GM12878 (cell line): ENCODE results near the gene SUCO. TPM values are rescaled to one million over a fixed set of nuclear protein-coding genes. Genes with fewer than 3 reads are reported as not detected.

ENCODE experiments used
- ATAC-seq: fragments of 200-7000 bp; cut with Tn5 transposase; 3 replicates; pipeline ENCODE4 v1.9.1; 2020; ENCODE audit warnings: mild to moderate bottlenecking, moderate library complexity
- BruUV-seq: library from RNA; stranded (reverse); fragments of 400-500 nt; replicated peaks from 2 replicates; lab custom pipeline; 2021; lab: Mats Ljungman, UMichigan
- CTCF ChIA-PET: fragments of 300-600 bp; sonication (Branson Sonifier 250); formaldehyde crosslinking; extraction: SDS; loops from one replicate; lab custom pipeline; 2021; ENCODE audit warnings: inconsistent platforms; lab: Yijun Ruan, JAX
- POLR2A ChIA-PET: fragments of 350-600 bp; formaldehyde crosslinking; extraction: SDS; loops from one replicate; lab custom pipeline; 2021; ENCODE audit warnings: inconsistent platforms; lab: Charles Lee
- RAD21 ChIA-PET: fragments of 300-600 bp; sonication (Branson Sonifier 250); formaldehyde crosslinking; loops from one replicate; lab custom pipeline; 2023; ENCODE audit warnings: antibody characterized with exemption; ENCODE audit not compliant: unreplicated experiment; lab: Charles Lee
- SMC1A ChIA-PET: fragments of 300-600 bp; sonication (Branson Sonifier 250); formaldehyde crosslinking; loops from one replicate; lab custom pipeline; 2023; ENCODE audit not compliant: unreplicated experiment, uncharacterized antibody; lab: Charles Lee
- DNase-seq: peaks from one replicate; pipeline ENCODE4 v3.0.0-alpha.2; 2011; ENCODE audit warnings: low read depth, low spot score
- FAIRE-seq: peaks from 3 replicates; lab custom pipeline; 2011; peaks lifted over from hg19 to GRCh38; lab: Jason Lieb, UNC
- H2AFZ ChIP-seq: 2 replicates; pipeline ENCODE4 v1.6.0; 2011; ENCODE audit warnings: low read depth, low read length, control low read depth; ENCODE audit not compliant: control insufficient read depth
- H3K27ac ChIP-seq: 2 replicates; pipeline ENCODE4 v1.5.1; 2011; ENCODE audit warnings: control low read depth; ENCODE audit not compliant: control insufficient read depth, insufficient read depth
- H3K27me3 ChIP-seq, 2 experiments: replicated peaks in 1 of 2; 2 replicates each; pipeline versions ENCODE4 v1.6.0 to v1.6.1; 2011; ENCODE audit warnings: low read length in 1 of 2; ENCODE audit not compliant: control insufficient read depth in 2 of 2, insufficient read depth in 2 of 2
- H3K36me3 ChIP-seq, 2 experiments: 2 replicates each; pipeline ENCODE4 v1.5.1; 2011; ENCODE audit warnings: low read length in 1 of 2; ENCODE audit not compliant: control insufficient read depth in 2 of 2, insufficient read depth in 2 of 2
- H3K4me1 ChIP-seq: 2 replicates; pipeline ENCODE4 v1.6.1; 2011; ENCODE audit warnings: mild to moderate bottlenecking, low read length, moderate library complexity, mixed read lengths; ENCODE audit not compliant: control insufficient read depth, insufficient read depth
- H3K4me2 ChIP-seq: 2 replicates; pipeline ENCODE4 v1.6.0; 2011; ENCODE audit warnings: control low read depth; ENCODE audit not compliant: control insufficient read depth, insufficient read depth
- H3K4me3 ChIP-seq: fragments of 200-600 bp; sonication (generic); 2 replicates; pipeline ENCODE4 v1.5.1; 2016
- H3K79me2 ChIP-seq: 2 replicates; pipeline ENCODE4 v1.6.0; 2011; ENCODE audit warnings: low read length; ENCODE audit not compliant: control insufficient read depth, insufficient read depth
- H3K9ac ChIP-seq: 2 replicates; pipeline ENCODE4 v1.8.0; 2011; ENCODE audit warnings: low read length, control low read depth, mixed read lengths; ENCODE audit not compliant: control insufficient read depth, insufficient read depth
- H3K9me3 ChIP-seq: replicated peaks from 3 replicates; pipeline ENCODE4 v1.5.1; 2011; ENCODE audit warnings: mild to moderate bottlenecking, low read length; ENCODE audit not compliant: control insufficient read depth, insufficient read depth
- H4K20me1 ChIP-seq: 2 replicates; pipeline ENCODE4 v1.6.0; 2011; ENCODE audit not compliant: control insufficient read depth, insufficient read depth
- FOS ChIP-seq: IDR thresholded peaks from 3 replicates; pipeline ENCODE4 v1.6.1; 2011; ENCODE audit warnings: borderline replicate concordance; ENCODE audit not compliant: insufficient read length; ENCODE audit errors: extremely low read depth
- HDAC6 ChIP-seq: fragments of 200-600 bp; sonication (generic); IDR thresholded peaks from one replicate; pipeline ENCODE4 v1.8.0; 2017; ENCODE audit warnings: antibody characterized with exemption; ENCODE audit not compliant: unreplicated experiment
- IKZF1 ChIP-seq: fragments of 450-650 bp; conservative IDR thresholded peaks from 2 replicates; pipeline ENCODE4 v1.6.1; 2017; ENCODE audit warnings: antibody characterized with exemption, mild to moderate bottlenecking
- MEF2B ChIP-seq: fragments of 450-650 bp; IDR thresholded peaks from 2 replicates; pipeline ENCODE4 v1.6.1; 2018; ENCODE audit warnings: mild to moderate bottlenecking, moderate library complexity; ENCODE audit not compliant: partially characterized antibody, poor library complexity, severe bottlenecking
- RAD51 ChIP-seq: fragments of 450-650 bp; IDR thresholded peaks from 2 replicates; pipeline ENCODE4 v1.6.1; 2016; ENCODE audit warnings: moderate library complexity, mild to moderate bottlenecking, inconsistent platforms
- RFX5 ChIP-seq: IDR thresholded peaks from 2 replicates; pipeline ENCODE4 v1.6.1; 2011; ENCODE audit warnings: low read depth, low read length, improper control_type of control experiment
- SIX5 ChIP-seq: IDR thresholded peaks from 2 replicates; pipeline ENCODE4 v1.6.1; 2011; ENCODE audit warnings: mild to moderate bottlenecking, low read depth, low read length, moderate library complexity; ENCODE audit not compliant: severe bottlenecking
- TARDBP ChIP-seq: IDR thresholded peaks from 2 replicates; pipeline ENCODE4 v1.6.1; 2016; ENCODE audit warnings: borderline replicate concordance
- WGBS: methylation state at CpG from one replicate; pipeline ENCODE4 v1.1.6; 2016; ENCODE audit warnings: low lambda C conversion rate; ENCODE audit not compliant: insufficient replicate concordance, insufficient coverage; ENCODE audit errors: missing lambda C conversion rate; 5-methylcytosine and 5-hydroxymethylcytosine counted together
- in situ Hi-C: fragments of 300-500 bp; cut with MboI; formaldehyde crosslinking; loops from 9 replicates; pipeline ENCODE4 v1.14.3; 2018; ENCODE audit warnings: mixed read lengths
- intact Hi-C: fragments of 100-400 bp; cut with micrococcal nuclease; formaldehyde crosslinking; loops from one replicate; pipeline ENCODE4 v1.14.2; 2022; ENCODE audit not compliant: unreplicated experiment
- polyA plus RNA-seq, 11 experiments: library from polyadenylated mRNA; depleted of rRNA in 4 of 11; unstranded in 6 of 11; stranded (reverse) in 5 of 11; fragments of >200 nt; fragmentation: Nextera tagmentation in 4 of 11; fragmentation: Illumina TruSeq in 1 of 11; extraction: Ambion mirVana in 4 of 11; extraction: Trizol in 1 of 11; gene quantifications; 1 replicate in 1 of 11; 2 replicates in 10 of 11; pipeline versions ENCODE4 v1.2.1 to v1.2.3, GENCODE V29; 2011 to 2016; ENCODE audit warnings: inconsistent platforms in 2 of 11, missing spikeins in 2 of 11, low read depth in 1 of 11
- total RNA-seq, 4 experiments: library from RNA; depleted of rRNA in 3 of 4; stranded (reverse); fragments of >200 nt in 3 of 4; fragmentation: Illumina TruSeq in 1 of 4; extraction: Trizol in 1 of 4; gene quantifications; 2 replicates each; pipeline versions ENCODE4 v1.2.1 to v1.2.3, GENCODE V29; 2013 to 2021
- TF ChIP-seq, protein P1 (sequence below): IDR thresholded peaks from 2 replicates; pipeline ENCODE4 v1.6.1; 2011; ENCODE audit warnings: borderline replicate concordance, low read depth, mild to moderate bottlenecking, moderate library complexity, low read length; ENCODE audit not compliant: insufficient read depth, poor library complexity, severe bottlenecking
- TF ChIP-seq, protein P2 (sequence below): fragments of 450-650 bp; IDR thresholded peaks from 2 replicates; pipeline ENCODE4 v1.6.1; 2016; ENCODE audit warnings: mild to moderate bottlenecking
- TF ChIP-seq, protein P3 (sequence below): fragments of 450-650 bp; formaldehyde crosslinking; IDR thresholded peaks from 2 replicates; pipeline ENCODE4 v1.4.0; 2022; ENCODE audit warnings: mild to moderate bottlenecking, moderate library complexity

SUCO gene
- total and polyA plus RNA-seq, 10 of the 15 experiments (the other 5 are each of a cell fraction or from before 2014, with no cell fraction given) = 1.7 to 15.3 (median 8.4) TPM

DNA sequence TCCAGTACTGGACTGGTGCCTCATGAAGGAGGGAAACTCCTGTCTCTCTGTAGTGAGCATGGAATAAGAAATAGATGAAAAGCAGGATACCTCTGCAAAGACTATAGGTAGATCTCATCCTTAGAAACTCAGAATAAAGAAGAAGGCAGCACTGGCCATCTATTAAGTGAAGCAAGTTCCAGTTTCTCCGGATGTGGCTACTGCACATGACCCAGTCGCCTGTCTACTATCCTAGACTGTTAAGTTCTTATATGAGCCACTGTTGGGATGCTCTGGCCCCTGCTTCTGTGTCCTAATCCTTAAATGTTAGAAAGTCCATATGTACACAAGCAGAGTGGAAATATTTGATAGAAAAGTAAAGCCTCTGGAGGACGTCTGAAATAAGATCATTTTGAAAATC lies 128.2 kb downstream of the SUCO start:
- POLR2A ChIA-PET = no interaction called here
- Histone ChIP-seq H2AFZ (no peak overlapping the region), H3K79me2 (no peaks in the 10 kb centered on the region), H3K9ac (no peak overlapping the region), H3K27me3 (0 out of 4 replicates have a peak, but pooled peaks cover 0 to 2% of the 10 kb centered on the region in 2 experiments), H3K4me2 (no peak overlapping the region), H3K9me3 (no peaks in the 10 kb centered on the region), H4K20me1 (no peaks in the 10 kb centered on the region), H3K4me3 (no peak overlapping the region), H3K4me1 (peaks cover 2% of the 10 kb centered on the region; the same call in 1 of the 2 replicates), H3K27ac (no peak overlapping the region), H3K36me3 (no peaks in the 10 kb centered on the region)
- no peak for ATAC-seq
- WGBS = 52% methylated on average over 3 of the region's 3 CpGs
- intact Hi-C loops = no loop called here
- SMC1A ChIA-PET = no interaction called here
- FAIRE-seq = no peak
- no TSS peak for BruUV-seq
- DNase-seq = no peak
- RAD21 ChIA-PET = no interaction called here
- in situ Hi-C loops = no loop called here
- TF ChIP-seq FOS = no peak
- no peak for TF ChIP-seq RAD51
- TF ChIP-seq RFX5 = no peak
- TF ChIP-seq SIX5 = no peak
- TF ChIP-seq, protein P1, sequence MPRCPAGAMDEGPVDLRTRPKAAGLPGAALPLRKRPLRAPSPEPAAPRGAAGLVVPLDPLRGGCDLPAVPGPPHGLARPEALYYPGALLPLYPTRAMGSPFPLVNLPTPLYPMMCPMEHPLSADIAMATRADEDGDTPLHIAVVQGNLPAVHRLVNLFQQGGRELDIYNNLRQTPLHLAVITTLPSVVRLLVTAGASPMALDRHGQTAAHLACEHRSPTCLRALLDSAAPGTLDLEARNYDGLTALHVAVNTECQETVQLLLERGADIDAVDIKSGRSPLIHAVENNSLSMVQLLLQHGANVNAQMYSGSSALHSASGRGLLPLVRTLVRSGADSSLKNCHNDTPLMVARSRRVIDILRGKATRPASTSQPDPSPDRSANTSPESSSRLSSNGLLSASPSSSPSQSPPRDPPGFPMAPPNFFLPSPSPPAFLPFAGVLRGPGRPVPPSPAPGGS = no peak
- TF ChIP-seq HDAC6 = no peak
- no peak for TF ChIP-seq TARDBP
- TF ChIP-seq IKZF1 = no peak
- TF ChIP-seq, protein P2, sequence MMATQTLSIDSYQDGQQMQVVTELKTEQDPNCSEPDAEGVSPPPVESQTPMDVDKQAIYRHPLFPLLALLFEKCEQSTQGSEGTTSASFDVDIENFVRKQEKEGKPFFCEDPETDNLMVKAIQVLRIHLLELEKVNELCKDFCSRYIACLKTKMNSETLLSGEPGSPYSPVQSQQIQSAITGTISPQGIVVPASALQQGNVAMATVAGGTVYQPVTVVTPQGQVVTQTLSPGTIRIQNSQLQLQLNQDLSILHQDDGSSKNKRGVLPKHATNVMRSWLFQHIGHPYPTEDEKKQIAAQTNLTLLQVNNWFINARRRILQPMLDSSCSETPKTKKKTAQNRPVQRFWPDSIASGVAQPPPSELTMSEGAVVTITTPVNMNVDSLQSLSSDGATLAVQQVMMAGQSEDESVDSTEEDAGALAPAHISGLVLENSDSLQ = no peak
- no peak for TF ChIP-seq MEF2B
- TF ChIP-seq, protein P3, sequence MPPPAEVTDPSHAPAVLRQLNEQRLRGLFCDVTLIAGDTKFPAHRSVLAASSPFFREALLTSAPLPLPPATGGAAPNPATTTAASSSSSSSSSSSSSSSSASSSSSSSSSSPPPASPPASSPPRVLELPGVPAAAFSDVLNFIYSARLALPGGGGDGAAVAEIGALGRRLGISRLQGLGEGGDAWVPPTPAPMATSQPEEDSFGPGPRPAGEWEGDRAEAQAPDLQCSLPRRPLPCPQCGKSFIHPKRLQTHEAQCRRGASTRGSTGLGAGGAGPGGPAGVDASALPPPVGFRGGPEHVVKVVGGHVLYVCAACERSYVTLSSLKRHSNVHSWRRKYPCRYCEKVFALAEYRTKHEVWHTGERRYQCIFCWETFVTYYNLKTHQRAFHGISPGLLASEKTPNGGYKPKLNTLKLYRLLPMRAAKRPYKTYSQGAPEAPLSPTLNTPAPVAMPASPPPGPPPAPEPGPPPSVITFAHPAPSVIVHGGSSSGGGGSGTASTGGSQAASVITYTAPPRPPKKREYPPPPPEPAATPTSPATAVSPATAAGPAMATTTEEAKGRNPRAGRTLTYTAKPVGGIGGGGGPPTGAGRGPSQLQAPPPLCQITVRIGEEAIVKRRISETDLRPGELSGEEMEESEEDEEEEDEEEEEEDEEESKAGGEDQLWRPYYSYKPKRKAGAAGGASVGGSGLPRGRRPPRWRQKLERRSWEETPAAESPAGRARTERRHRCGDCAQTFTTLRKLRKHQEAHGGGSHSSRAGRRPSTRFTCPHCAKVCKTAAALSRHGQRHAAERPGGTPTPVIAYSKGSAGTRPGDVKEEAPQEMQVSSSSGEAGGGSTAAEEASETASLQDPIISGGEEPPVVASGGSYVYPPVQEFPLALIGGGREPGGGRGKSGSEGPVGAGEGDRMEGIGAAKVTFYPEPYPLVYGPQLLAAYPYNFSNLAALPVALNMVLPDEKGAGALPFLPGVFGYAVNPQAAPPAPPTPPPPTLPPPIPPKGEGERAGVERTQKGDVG = no peak
- CTCF ChIA-PET = interaction anchor here (0.6 to 1.2 kb wide), 2 partner anchors 21 to 58 kb away, joined by 3 read pairs; no protein-coding TSS in a partner anchor
